Osteoblast (primary cell): ENCODE data around the gene MACROD2. TPM values are rescaled to one million over a fixed set of nuclear protein-coding genes. Genes with fewer than 3 reads are reported as not detected.

ENCODE experiments used
- DNase-seq: peaks from one replicate; pipeline ENCODE4 v3.0.0; 2011; ENCODE audit warnings: low spot score, mixed read lengths; ENCODE audit not compliant: insufficient read length; ENCODE audit errors: missing footprints
- H2AFZ ChIP-seq: 2 replicates; pipeline ENCODE4 v1.6.0; 2011; ENCODE audit warnings: mild to moderate bottlenecking, low read length
- H3K27ac ChIP-seq: 2 replicates; pipeline ENCODE4 v1.5.1; 2011; ENCODE audit warnings: mild to moderate bottlenecking, low read depth, low read length, moderate library complexity
- H3K27me3 ChIP-seq: 2 replicates; pipeline ENCODE4 v1.6.0; 2012; ENCODE audit warnings: mild to moderate bottlenecking, control low read depth, inconsistent platforms, low read length, moderate library complexity; ENCODE audit not compliant: insufficient read depth
- H3K36me3 ChIP-seq: 2 replicates; pipeline ENCODE4 v1.5.1; 2011; ENCODE audit warnings: mild to moderate bottlenecking, low read length, control low read depth, moderate library complexity; ENCODE audit not compliant: insufficient read depth
- H3K4me1 ChIP-seq: 2 replicates; pipeline ENCODE4 v1.5.1; 2011; ENCODE audit warnings: mild to moderate bottlenecking, low read length, control low read depth, moderate library complexity; ENCODE audit not compliant: insufficient read depth
- H3K4me2 ChIP-seq: 2 replicates; pipeline ENCODE4 v1.6.0; 2011; ENCODE audit warnings: mild to moderate bottlenecking, low read length; ENCODE audit not compliant: insufficient read depth
- H3K4me3 ChIP-seq: fragments of 200-600 bp; sonication (generic); 3 replicates; pipeline ENCODE4 v1.5.1; 2012; ENCODE audit warnings: mild to moderate bottlenecking, low read length, inconsistent platforms; ENCODE audit not compliant: insufficient read depth
- H3K79me2 ChIP-seq: 2 replicates; pipeline ENCODE4 v1.6.0; 2012; ENCODE audit warnings: mild to moderate bottlenecking, low read length, control low read depth, inconsistent platforms; ENCODE audit not compliant: insufficient read depth
- H3K9me3 ChIP-seq: 2 replicates; pipeline ENCODE4 v1.5.1; 2011; ENCODE audit warnings: low read depth, low read length, control low read depth
- H4K20me1 ChIP-seq: 2 replicates; pipeline ENCODE4 v1.6.0; 2012; ENCODE audit warnings: mild to moderate bottlenecking, low read length, control low read depth; ENCODE audit not compliant: insufficient read depth
- total RNA-seq: library from RNA; depleted of rRNA; stranded (reverse); fragments of >200 nt; gene quantifications from 2 replicates; pipeline ENCODE4 v1.2.3, GENCODE V29; 2012
- TF ChIP-seq, protein P1 (sequence below): IDR thresholded peaks from 2 replicates; pipeline ENCODE4 v1.5.1; 2011; ENCODE audit warnings: mild to moderate bottlenecking, low read depth, low read length, moderate library complexity; ENCODE audit errors: extremely low read depth

The MACROD2 gene
- total RNA-seq, 1 donor, result 4.0 TPM

DNA sequence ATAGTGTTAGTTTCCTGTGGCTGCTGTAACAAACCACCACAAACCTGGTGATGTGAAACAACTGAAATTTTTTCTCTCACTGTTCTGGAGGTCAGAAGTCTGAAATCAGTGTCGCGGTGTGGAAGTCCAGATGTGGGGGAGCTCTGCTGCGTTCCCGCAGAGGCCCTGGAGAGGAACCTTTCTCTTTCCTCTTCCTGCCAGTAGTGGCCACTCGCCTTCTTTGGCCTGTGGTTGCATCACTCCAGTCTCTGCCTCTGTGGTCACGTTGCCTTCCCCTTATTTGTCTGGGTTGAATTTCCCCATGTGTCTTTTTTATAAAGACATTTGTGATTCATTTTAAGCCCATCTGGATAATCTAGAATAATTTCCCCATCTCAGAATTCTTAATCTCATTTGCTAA lies 637.6 kb downstream of the MACROD2 start:
- Histone ChIP-seq H3K36me3 (no peaks in the 10 kb centered on the region), H2AFZ (no peak overlapping the region), H3K4me3 (no peak overlapping the region), H3K9me3 (no peaks in the 10 kb centered on the region), H4K20me1 (no peaks in the 10 kb centered on the region), H3K4me2 (no peak overlapping the region), H3K27me3 (no peaks in the 10 kb centered on the region), H3K79me2 (no peaks in the 10 kb centered on the region), H3K4me1 (no peaks in the 10 kb centered on the region), H3K27ac (no peak overlapping the region)
- TF ChIP-seq, protein P1, sequence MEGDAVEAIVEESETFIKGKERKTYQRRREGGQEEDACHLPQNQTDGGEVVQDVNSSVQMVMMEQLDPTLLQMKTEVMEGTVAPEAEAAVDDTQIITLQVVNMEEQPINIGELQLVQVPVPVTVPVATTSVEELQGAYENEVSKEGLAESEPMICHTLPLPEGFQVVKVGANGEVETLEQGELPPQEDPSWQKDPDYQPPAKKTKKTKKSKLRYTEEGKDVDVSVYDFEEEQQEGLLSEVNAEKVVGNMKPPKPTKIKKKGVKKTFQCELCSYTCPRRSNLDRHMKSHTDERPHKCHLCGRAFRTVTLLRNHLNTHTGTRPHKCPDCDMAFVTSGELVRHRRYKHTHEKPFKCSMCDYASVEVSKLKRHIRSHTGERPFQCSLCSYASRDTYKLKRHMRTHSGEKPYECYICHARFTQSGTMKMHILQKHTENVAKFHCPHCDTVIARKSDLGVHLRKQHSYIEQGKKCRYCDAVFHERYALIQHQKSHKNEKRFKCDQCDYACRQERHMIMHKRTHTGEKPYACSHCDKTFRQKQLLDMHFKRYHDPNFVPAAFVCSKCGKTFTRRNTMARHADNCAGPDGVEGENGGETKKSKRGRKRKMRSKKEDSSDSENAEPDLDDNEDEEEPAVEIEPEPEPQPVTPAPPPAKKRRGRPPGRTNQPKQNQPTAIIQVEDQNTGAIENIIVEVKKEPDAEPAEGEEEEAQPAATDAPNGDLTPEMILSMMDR, result no peak
- no peak for DNase-seq

DNA sequence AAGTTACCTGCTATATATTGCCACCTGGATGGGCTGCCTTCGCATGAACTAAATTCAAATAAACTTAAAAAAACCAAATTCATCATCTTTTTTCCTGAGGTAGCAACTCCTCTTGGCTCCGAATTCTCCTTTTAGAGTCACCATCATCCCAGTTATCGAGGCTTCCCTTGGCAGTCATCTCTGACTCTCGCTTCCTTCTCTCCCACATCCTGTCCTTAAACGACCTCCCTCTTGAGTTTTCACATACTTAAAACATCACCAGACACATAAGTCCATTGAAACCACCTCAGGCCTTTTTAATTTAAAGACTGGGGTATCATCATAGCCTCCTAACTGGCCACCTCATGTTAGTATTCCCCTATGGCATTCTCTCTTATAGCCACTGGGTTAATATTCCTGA lies 638.2 kb downstream of the MACROD2 start:
- DNase-seq, result no peak
- H3K4me1 ChIP-seq, result no peaks in the 10 kb centered on the region
- TF ChIP-seq, protein P1, result no peak
- no peak overlapping the region for H3K27ac ChIP-seq
- no peak overlapping the region for H3K4me3 ChIP-seq
- no peaks in the 10 kb centered on the region for H3K9me3 ChIP-seq
- no peaks in the 10 kb centered on the region for H4K20me1 ChIP-seq
- no peak overlapping the region for H2AFZ ChIP-seq
- H3K79me2 ChIP-seq, result no peaks in the 10 kb centered on the region
- no peak overlapping the region for H3K4me2 ChIP-seq
- H3K27me3 ChIP-seq, result no peaks in the 10 kb centered on the region
- H3K36me3 ChIP-seq, result no peaks in the 10 kb centered on the region

DNA sequence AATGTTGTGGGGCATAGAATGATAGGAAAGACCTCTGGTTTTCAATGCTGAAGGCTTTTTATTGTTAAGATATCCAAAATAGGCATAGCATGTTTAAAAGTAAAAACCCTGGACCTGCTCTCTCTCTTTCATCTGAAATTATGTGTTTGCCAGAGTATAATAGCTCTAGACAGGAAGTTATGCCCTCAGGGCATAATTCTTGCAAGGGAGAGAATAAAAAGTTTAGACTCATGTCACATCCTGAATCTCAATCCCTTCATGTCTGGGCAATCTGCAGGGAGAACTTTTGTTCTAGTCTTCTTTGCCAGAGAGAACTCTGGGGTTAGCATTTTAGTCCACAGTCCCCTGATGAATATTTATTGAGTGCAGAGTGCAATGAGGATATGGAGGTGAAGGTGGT lies 639.3 kb downstream of the MACROD2 start:
- Histone ChIP-seq H3K27ac (no peak overlapping the region), H3K4me1 (no peaks in the 10 kb centered on the region), H3K36me3 (no peaks in the 10 kb centered on the region), H2AFZ (no peak overlapping the region), H3K9me3 (no peaks in the 10 kb centered on the region), H3K79me2 (no peaks in the 10 kb centered on the region), H4K20me1 (no peaks in the 10 kb centered on the region), H3K4me3 (no peak overlapping the region), H3K27me3 (no peaks in the 10 kb centered on the region), H3K4me2 (no peak overlapping the region)
- DNase-seq, result no peak
- TF ChIP-seq, protein P1, result no peak

DNA sequence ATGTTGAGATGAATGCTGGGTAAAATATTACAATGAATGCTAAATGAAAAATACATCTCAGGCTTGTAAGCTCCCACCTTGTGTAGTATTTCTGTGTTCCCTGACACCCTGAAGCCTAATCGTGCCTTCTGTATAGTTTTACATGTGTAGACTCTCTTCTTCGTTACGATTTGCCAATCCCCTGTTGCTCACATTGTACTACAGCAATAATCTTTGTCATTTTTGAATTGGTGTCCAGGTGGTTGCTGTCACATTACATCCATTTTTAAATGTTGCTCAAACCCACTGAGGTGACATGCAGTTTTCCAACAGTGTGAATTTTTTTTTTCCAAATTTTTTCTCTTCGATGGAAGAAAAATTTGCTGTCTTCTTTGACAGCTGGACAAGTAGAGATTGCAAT lies 642.1 kb downstream of the MACROD2 start:
- Histone ChIP-seq H3K27ac (no peak overlapping the region), H3K79me2 (no peaks in the 10 kb centered on the region), H3K4me3 (no peak overlapping the region), H3K36me3 (no peaks in the 10 kb centered on the region), H3K4me2 (no peak overlapping the region), H4K20me1 (no peaks in the 10 kb centered on the region), H2AFZ (no peak overlapping the region), H3K4me1 (no peaks in the 10 kb centered on the region), H3K9me3 (peaks cover 2% of the 10 kb centered on the region), H3K27me3 (no peaks in the 10 kb centered on the region)
- TF ChIP-seq, protein P1, result no peak
- no peak for DNase-seq
